K562 (cell line): ENCODE data around the gene CNKSR3. TPM values are rescaled to one million over a fixed set of nuclear protein-coding genes. Genes with fewer than 3 reads are reported as not detected.

Source experiments
- ATAC-seq: fragments of 200-7000 bp; cut with Tn5 transposase; 3 replicates; pipeline ENCODE4 v1.9.1; 2020; ENCODE audit warnings: moderate library complexity
- BruUV-seq: library from RNA; stranded (reverse); fragments of 400-500 nt; replicated peaks from 2 replicates; lab custom pipeline; 2021; lab: Mats Ljungman, UMichigan
- CTCF ChIA-PET: fragments of 300-600 bp; formaldehyde crosslinking; extraction: SDS; loops from one replicate; lab custom pipeline; 2021; ENCODE audit warnings: low intra/inter-chr PET ratio; lab: Yijun Ruan, JAX
- POLR2A ChIA-PET: fragments of 300-600, 350-650 bp; sonication (Branson Sonifier 250); formaldehyde crosslinking; extraction: SDS; loops from one replicate; lab custom pipeline; 2021; ENCODE audit warnings: antibody characterized with exemption, inconsistent platforms; lab: Yijun Ruan, JAX
- DNase-seq, 4 experiments: peaks; one replicate each; pipeline versions ENCODE4 v3.0.0 to v3.0.0-alpha.2; 2011 to 2018; ENCODE audit warnings: low spot score in 3 of 4, mixed read lengths in 3 of 4; ENCODE audit errors: extremely low read depth in 1 of 4
- FAIRE-seq: peaks from 2 replicates; lab custom pipeline; 2011; peaks lifted over from hg19 to GRCh38; lab: Jason Lieb, UNC
- H2AFZ ChIP-seq: 2 replicates; pipeline ENCODE4 v1.6.0; 2011; ENCODE audit warnings: low read depth, low read length, control low read depth, inconsistent platforms
- H3K27ac ChIP-seq: fragments of 200-600 bp; 3 replicates; pipeline ENCODE4 v1.8.0; 2011; ENCODE audit warnings: low read depth, mild to moderate bottlenecking, control low read depth, inconsistent platforms, low read length, moderate library complexity, mixed read lengths; ENCODE audit errors: extremely low read depth
- H3K27me3 ChIP-seq, 2 experiments: fragments of 300-600 bp in 1 of 2; 2 replicates in 1 of 2; 3 replicates in 1 of 2; pipeline versions ENCODE4 v1.6.0 to v1.8.0; 2011; ENCODE audit warnings: inconsistent platforms in 2 of 2, low read length in 2 of 2, mild to moderate bottlenecking in 1 of 2, mixed read lengths in 1 of 2, moderate library complexity in 1 of 2; ENCODE audit not compliant: control insufficient read depth in 2 of 2, insufficient read depth in 2 of 2
- H3K36me3 ChIP-seq: fragments of 300-600 bp; 3 replicates; pipeline ENCODE4 v1.8.0; 2011; ENCODE audit warnings: mild to moderate bottlenecking, low read length, inconsistent platforms; ENCODE audit not compliant: control insufficient read depth, insufficient read depth
- H3K4me1 ChIP-seq, 2 experiments: fragments of 200-600 bp in 1 of 2; replicated peaks in 1 of 2; 2 replicates in 1 of 2; 3 replicates in 1 of 2; pipeline versions ENCODE4 v1.5.1 to v1.8.0; 2011; ENCODE audit warnings: inconsistent platforms in 2 of 2, low read length in 2 of 2, mild to moderate bottlenecking in 1 of 2, mixed read lengths in 1 of 2, moderate library complexity in 1 of 2; ENCODE audit not compliant: control insufficient read depth in 2 of 2, insufficient read depth in 2 of 2
- H3K4me2 ChIP-seq: 2 replicates; pipeline ENCODE4 v1.6.1; 2011; ENCODE audit warnings: low read length, control low read depth, inconsistent platforms, mixed read lengths; ENCODE audit not compliant: insufficient read depth
- H3K4me3 ChIP-seq: fragments of 200-600 bp; sonication (generic), shearing (Covaris generic); 2 replicates; pipeline ENCODE4 v1.5.1; 2016; ENCODE audit warnings: control low read depth, inconsistent platforms
- H3K79me2 ChIP-seq: fragments of 200-600 bp; 3 replicates; pipeline ENCODE4 v1.8.0; 2011; ENCODE audit warnings: low read length, inconsistent platforms; ENCODE audit not compliant: control insufficient read depth, insufficient read depth
- H3K9ac ChIP-seq, 2 experiments: 2 replicates each; pipeline versions ENCODE4 v1.6.0 to v1.6.1; 2011; ENCODE audit warnings: low read depth in 2 of 2, low read length in 2 of 2, control low read depth in 1 of 2, inconsistent platforms in 1 of 2, mild to moderate bottlenecking in 1 of 2, mixed read lengths in 1 of 2; ENCODE audit not compliant: insufficient read depth in 1 of 2
- H3K9me1 ChIP-seq: one replicate; pipeline ENCODE4 v1.6.0; 2011; ENCODE audit warnings: inconsistent platforms, mild to moderate bottlenecking, low read length, moderate library complexity; ENCODE audit not compliant: control insufficient read depth, insufficient read depth
- H3K9me3 ChIP-seq: replicated peaks from 2 replicates; pipeline ENCODE4 v1.5.1; 2011; ENCODE audit warnings: low read depth, low read length, inconsistent platforms; ENCODE audit not compliant: control insufficient read depth, insufficient read depth
- H4K20me1 ChIP-seq: replicated peaks from 2 replicates; pipeline ENCODE4 v1.6.1; 2011; ENCODE audit warnings: low read length, inconsistent platforms, mixed read lengths; ENCODE audit not compliant: control insufficient read depth, insufficient read depth
- ARNT ChIP-seq, 2 experiments: fragments of 450-650 bp; IDR thresholded peaks; 2 replicates each; pipeline ENCODE4 v1.6.1; 2016; ENCODE audit warnings: mild to moderate bottlenecking in 1 of 2
- CGGBP1 ChIP-seq: fragments of 250-450 bp; sonication (Bioruptor Pico); IDR thresholded peaks from 2 replicates; pipeline ENCODE4 v1.9.0; 2021; ENCODE audit warnings: mild to moderate bottlenecking
- DEAF1 ChIP-seq: fragments of 450-650 bp; formaldehyde crosslinking; IDR thresholded peaks from 2 replicates; pipeline ENCODE4 v1.4.0; 2020; ENCODE audit warnings: mild to moderate bottlenecking, moderate library complexity
- HIVEP1 ChIP-seq: fragments of 250-450 bp; sonication (Bioruptor Pico); IDR thresholded peaks from 2 replicates; pipeline ENCODE4 v1.4.0; 2020; ENCODE audit warnings: mild to moderate bottlenecking
- HNRNPUL1 ChIP-seq: fragments of 200-400 bp; formaldehyde crosslinking; IDR thresholded peaks from 2 replicates; pipeline ENCODE4 v1.6.1; 2017; ENCODE audit warnings: low read length
- PHF8 ChIP-seq: fragments of 200-600 bp; sonication (generic); IDR thresholded peaks from 2 replicates; pipeline ENCODE4 v1.6.1; 2012; ENCODE audit warnings: mixed run types, mild to moderate bottlenecking, inconsistent platforms, low read length, moderate library complexity, borderline replicate concordance
- SRSF7 ChIP-seq: fragments of 200-400 bp; formaldehyde crosslinking; optimal IDR thresholded peaks from 2 replicates; pipeline ENCODE3; 2017; ENCODE audit warnings: mild to moderate bottlenecking, low read depth, low read length
- TCF7 ChIP-seq: sonication (generic); IDR thresholded peaks from 2 replicates; pipeline ENCODE4 v1.6.1; 2016; ENCODE audit warnings: antibody characterized with exemption, borderline replicate concordance
- THRAP3 ChIP-seq: fragments of 450-650 bp; IDR thresholded peaks from 2 replicates; pipeline ENCODE4 v1.6.1; 2016; ENCODE audit warnings: mild to moderate bottlenecking, inconsistent platforms, borderline replicate concordance
- ZC3H8 ChIP-seq: fragments of 450-650 bp; IDR thresholded peaks from 2 replicates; pipeline ENCODE4 v1.6.1; 2017
- ZNF175 ChIP-seq: fragments of 200-800 bp; sonication (Bioruptor generic); IDR thresholded peaks from 2 replicates; pipeline ENCODE4 v1.6.1; 2016; ENCODE audit warnings: low read depth, mild to moderate bottlenecking, missing genetic modification characterization, missing compliant biosample characterization
- ZNF197 ChIP-seq: fragments of 200-800 bp; sonication (Bioruptor generic); IDR thresholded peaks from 2 replicates; pipeline ENCODE4 v1.6.1; 2016; ENCODE audit warnings: low read depth, missing genetic modification characterization, missing compliant biosample characterization
- WGBS: fragments of 100-300 bp; shearing (Covaris generic); methylation state at CpG from one replicate; pipeline ENCODE4 v1.1.6; 2016; ENCODE audit warnings: low coverage, mixed read lengths; ENCODE audit not compliant: insufficient coverage; ENCODE audit errors: missing lambda C conversion rate; 5-methylcytosine and 5-hydroxymethylcytosine counted together
- in situ Hi-C: fragments of 300-500 bp; cut with MboI; formaldehyde crosslinking; loops from 4 replicates; pipeline ENCODE4 v1.15.0; 2018; ENCODE audit warnings: inconsistent platforms, mixed read lengths
- intact Hi-C: fragments of 100-400 bp; cut with micrococcal nuclease; formaldehyde crosslinking; loops from 2 replicates; pipeline ENCODE4 v1.14.2; 2022
- polyA plus RNA-seq, 8 experiments: library from polyadenylated mRNA; depleted of rRNA in 4 of 8; stranded (reverse) in 5 of 8; unstranded in 3 of 8; fragments of >200 nt; fragmentation: Nextera tagmentation in 2 of 8; fragmentation: Illumina TruSeq in 1 of 8; extraction: Ambion mirVana in 2 of 8; extraction: Trizol in 1 of 8; gene quantifications; 2 replicates each; pipeline versions ENCODE4 v1.2.1 to v1.2.3, GENCODE V29; 2011 to 2014; ENCODE audit warnings: inconsistent platforms in 1 of 8, missing spikeins in 1 of 8
- total RNA-seq, 7 experiments: library from RNA; depleted of rRNA in 6 of 7; stranded (reverse); fragments of >200 nt in 6 of 7; fragmentation: Illumina TruSeq in 2 of 7; extraction: Trizol in 2 of 7; gene quantifications; 2 replicates each; pipeline versions ENCODE4 v1.2.1 to v1.2.3, GENCODE V29; 2011 to 2021; ENCODE audit warnings: low replicate concordance in 1 of 7

The CNKSR3 gene
- total and polyA plus RNA-seq, 9 of the 15 experiments (the other 6 are each of a cell fraction or from before 2014, with no cell fraction given), result 4.5 to 29.6 (median 9.5) TPM

GRCh38 chr6:154394571-154394970 lies 115.9 kb downstream of the CNKSR3 start (continued):
- no peak for TF ChIP-seq SRSF7
- TF ChIP-seq HIVEP1 (CRISPR knock-in tag), result no peak
- TF ChIP-seq DEAF1 (CRISPR knock-in tag), result no peak
- no peak for TF ChIP-seq ZC3H8
- TF ChIP-seq ARNT (IDR thresholded peaks at IDR 0.05), result no peak
- no peak for TF ChIP-seq ZNF197 (CRISPR knock-in tag)

- no peaks in the 10 kb centered on the region; a peak in 1 of 5 replicates for H3K4me1 ChIP-seq
- H3K9me1 ChIP-seq, result no peaks in the 10 kb centered on the region
- FAIRE-seq (no peak), DNase-seq (no peak), ATAC-seq (no peak)
- in situ Hi-C loops, result no loop called here
- POLR2A ChIA-PET, result no interaction called here
- H4K20me1 ChIP-seq, result no peaks in the 10 kb centered on the region
- CTCF ChIA-PET, result no interaction called here
- no TSS peak for BruUV-seq
- H3K27ac ChIP-seq, result no peak overlapping the region
- peaks cover 0 to 11% of the 10 kb centered on the region in 2 experiments; a peak in 2 of 5 replicates for H3K27me3 ChIP-seq
- H3K9me3 ChIP-seq, result no peaks in the 10 kb centered on the region
- H3K4me2 ChIP-seq, result no peak overlapping the region
- no peak overlapping the region for H3K9ac ChIP-seq
- H3K36me3 ChIP-seq, result no peaks in the 10 kb centered on the region
- WGBS, result 8% methylated on average over 1 of the region's 1 CpG
- no peak overlapping the region for H3K4me3 ChIP-seq
- H2AFZ ChIP-seq, result no peak overlapping the region
- intact Hi-C loops, result no loop called here
- no peaks in the 10 kb centered on the region for H3K79me2 ChIP-seq
- TF ChIP-seq HNRNPUL1, result no peak
- TF ChIP-seq ZC3H8, result no peak
- TF ChIP-seq TCF7, result no peak
- no peak for TF ChIP-seq CGGBP1 (CRISPR knock-in tag)
- TF ChIP-seq ZNF175, result no peak
- TF ChIP-seq THRAP3, result no peak
- no peak for TF ChIP-seq PHF8
Observed at GRCh38 chr6:154390034-154390433, 120.5 kb downstream of the CNKSR3 start.
